Measurements from ENCODE around the gene CEP128. TPM values are rescaled to one million over a fixed set of nuclear protein-coding genes. Genes with fewer than 3 reads are reported as not detected.

CEP128 gene
- total RNA-seq, 1 experiment from 2014 or later: 16.4 TPM

DNA sequence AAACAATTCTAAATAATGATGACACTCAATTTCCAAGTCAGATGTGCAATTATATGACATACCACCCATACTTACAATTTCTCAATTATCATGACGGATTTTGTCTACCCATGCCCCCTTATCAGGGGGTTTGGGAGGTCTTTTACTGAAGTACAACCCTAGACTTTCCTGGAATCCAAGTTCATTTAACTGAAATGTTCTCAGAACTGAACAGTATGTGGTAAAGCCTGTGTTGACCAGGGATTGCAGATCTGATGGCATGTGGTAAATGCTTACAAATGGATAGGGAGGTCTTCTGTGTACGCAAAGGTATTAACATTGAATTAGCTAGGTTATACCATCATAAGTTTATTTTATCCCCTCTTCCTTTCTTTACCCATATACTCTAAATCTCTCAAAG is 281.8 kb downstream of the CEP128 start:
- intact Hi-C loops (cut with micrococcal nuclease): no loop called here
- BruUV-seq (replicated peaks): no TSS peak
- H3K4me3 ChIP-seq (replicated peaks in 1 of 2; ENCODE audit: low read depth in 1 of 2, low read length in 2 of 2): no peak overlapping the region

DNA sequence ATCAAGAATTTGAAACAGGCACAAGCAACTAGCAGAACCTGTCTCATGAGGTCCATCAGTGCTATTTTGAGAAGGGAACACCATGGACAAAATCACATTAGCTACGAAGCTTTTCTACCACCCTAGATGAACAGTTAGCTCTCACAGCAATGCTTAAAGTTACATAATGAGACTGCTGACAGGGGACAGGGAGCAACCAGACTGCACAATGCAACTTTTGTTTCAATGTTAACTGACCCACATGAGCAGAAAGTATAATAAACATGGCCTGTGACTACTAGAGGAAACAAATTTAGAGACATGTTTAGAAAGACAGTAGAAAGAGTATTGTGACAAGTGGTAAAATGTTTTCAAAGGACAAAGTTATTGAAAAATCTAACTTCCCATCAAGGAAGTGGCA is 282.8 kb downstream of the CEP128 start:
- Histone ChIP-seq H4K20me1 (ENCODE audit: insufficient read depth) (no peaks in the 10 kb centered on the region), H3K36me3 (ENCODE audit: control insufficient read depth in 1 of 2, insufficient read depth in 2 of 2, low read length in 2 of 2) (no peaks in the 10 kb centered on the region), H3K9ac (ENCODE audit: low read length) (no peak overlapping the region), H3K27ac (ENCODE audit: low read depth, low read length) (no peak overlapping the region), H3K4me1 (ENCODE audit: control insufficient read depth in 1 of 2, insufficient read depth in 2 of 2, low read length in 2 of 2) (peaks cover 4 to 5% of the 10 kb centered on the region in 2 experiments; a peak in 1 of 4 replicates), H3K4me3 (replicated peaks in 1 of 2; ENCODE audit: low read depth in 1 of 2, low read length in 2 of 2) (no peak overlapping the region), H2AFZ (ENCODE audit: low read depth, low read length, poor library complexity, severe bottlenecking) (no peak overlapping the region), H3K9me2 (ENCODE audit: insufficient read depth) (no peaks in the 10 kb centered on the region), H3K9me3 (ENCODE audit: control insufficient read depth in 1 of 2, insufficient read depth in 1 of 2, low read depth in 1 of 2, low read length in 2 of 2) (no peaks in the 10 kb centered on the region), H3K79me2 (ENCODE audit: insufficient read depth, low read length) (no peaks in the 10 kb centered on the region), H3K27me3 (ENCODE audit: insufficient read depth, low read length) (no peaks in the 10 kb centered on the region), H3K4me2 (ENCODE audit: low read length) (no peak overlapping the region)
- intact Hi-C loops (cut with micrococcal nuclease): no loop called here
- BruUV-seq (replicated peaks): no TSS peak
- no peak for DNase-seq (ENCODE audit: low read depth, low spot score)
- POLR2A ChIA-PET: no interaction called here
- no peak for ATAC-seq
- TF ChIP-seq FOSL1 (IDR thresholded peaks at IDR 0.05; ENCODE audit: low read depth) (no peak), CEBPB (IDR thresholded peaks at IDR 0.05; ENCODE audit: low read depth) (no peak), ZFX (IDR thresholded peaks at IDR 0.05) (no peak), TCF7L2 (IDR thresholded peaks at IDR 0.05; ENCODE audit: borderline replicate concordance, extremely low read depth, insufficient read depth, insufficient read length) (no peak), JUND (IDR thresholded peaks at IDR 0.05) (no peak), YY1 (IDR thresholded peaks at IDR 0.05; ENCODE audit: extremely low read depth, insufficient replicate concordance, low read depth, low read length) (no peak), POLR2AphosphoS5 (IDR thresholded peaks at IDR 0.05; ENCODE audit: low read depth, low read length) (no peak), EZH2 (IDR thresholded peaks at IDR 0.05) (no peak), SP1 (IDR thresholded peaks at IDR 0.05; ENCODE audit: low read depth) (no peak)
- CTCF ChIA-PET: no interaction called here
- RAD21 ChIA-PET (ENCODE audit: low non-redundant PET in 1 of 2, low total read pairs in 2 of 2, uncharacterized antibody in 2 of 2, unreplicated experiment in 2 of 2): no interaction called here

More for the DNA sequence above, 281.8 kb downstream of the CEP128 start:
- Histone ChIP-seq H3K4me2 (ENCODE audit: low read length) (no peak overlapping the region), H3K9me3 (ENCODE audit: control insufficient read depth in 1 of 2, insufficient read depth in 1 of 2, low read depth in 1 of 2, low read length in 2 of 2) (no peaks in the 10 kb centered on the region), H3K27me3 (ENCODE audit: insufficient read depth, low read length) (no peaks in the 10 kb centered on the region), H3K4me1 (ENCODE audit: control insufficient read depth in 1 of 2, insufficient read depth in 2 of 2, low read length in 2 of 2) (no peaks in the 10 kb centered on the region), H3K79me2 (ENCODE audit: insufficient read depth, low read length) (no peaks in the 10 kb centered on the region), H3K9ac (ENCODE audit: low read length) (no peak overlapping the region), H3K27ac (ENCODE audit: low read depth, low read length) (no peak overlapping the region), H3K9me2 (ENCODE audit: insufficient read depth) (no peaks in the 10 kb centered on the region), H2AFZ (ENCODE audit: low read depth, low read length, poor library complexity, severe bottlenecking) (no peak overlapping the region), H3K36me3 (ENCODE audit: control insufficient read depth in 1 of 2, insufficient read depth in 2 of 2, low read length in 2 of 2) (no peaks in the 10 kb centered on the region), H4K20me1 (ENCODE audit: insufficient read depth) (no peaks in the 10 kb centered on the region)
- ChIA-PET RAD21 (ENCODE audit: low non-redundant PET in 1 of 2, low total read pairs in 2 of 2, uncharacterized antibody in 2 of 2, unreplicated experiment in 2 of 2) (no interaction called here), POLR2A (no interaction called here), CTCF (no interaction called here)
- ATAC-seq (no peak), DNase-seq (ENCODE audit: low read depth, low spot score) (no peak)
- TF ChIP-seq ZBTB33 (IDR thresholded peaks at IDR 0.05; ENCODE audit: extremely low read depth, insufficient replicate concordance, low read length): no peak

All from HCT116 (cell line).